Aorta (tissue), 5 donors: ENCODE data around the gene CBY1. TPM values are rescaled to one million over a fixed set of nuclear protein-coding genes. Genes with fewer than 3 reads are reported as not detected.
A peak's percentile ranks its signal among the peaks of the same experiment; 100 is the strongest.

Experiments
- ATAC-seq: fragments of 200-7000 bp; cut with Tn5 transposase; one replicate; pipeline ENCODE4 v1.9.1; 2022; ENCODE audit warnings: moderate library complexity; ENCODE audit not compliant: low FRiP score
- DNase-seq, 2 donors: peaks; one replicate each; pipeline ENCODE4 v3.0.0-alpha.2; 2020
- H3K27ac ChIP-seq, 2 donors: one replicate each; pipeline ENCODE4 v1.5.1; 2013; ENCODE audit warnings: low read length in 2 of 2, mild to moderate bottlenecking in 2 of 2, moderate library complexity in 2 of 2, control low read depth in 1 of 2, inconsistent platforms in 1 of 2, low read depth in 1 of 2
- H3K27me3 ChIP-seq, 2 donors: one replicate each; pipeline ENCODE4 v1.6.1; 2013; ENCODE audit warnings: control low read depth in 1 of 2, low read length in 1 of 2, mild to moderate bottlenecking in 1 of 2, moderate library complexity in 1 of 2; ENCODE audit not compliant: insufficient read depth in 2 of 2, control insufficient read depth in 1 of 2
- H3K36me3 ChIP-seq, 2 donors: one replicate each; pipeline ENCODE4 v1.6.1; 2013; ENCODE audit warnings: control low read depth in 1 of 2, low read length in 1 of 2, mild to moderate bottlenecking in 1 of 2; ENCODE audit not compliant: insufficient read depth in 2 of 2, control insufficient read depth in 1 of 2
- H3K4me1 ChIP-seq, 2 donors: one replicate each; pipeline ENCODE4 v1.6.1; 2013; ENCODE audit warnings: low read length in 2 of 2, control low read depth in 1 of 2, mild to moderate bottlenecking in 1 of 2, moderate library complexity in 1 of 2; ENCODE audit not compliant: insufficient read depth in 2 of 2, control insufficient read depth in 1 of 2
- H3K4me3 ChIP-seq, 2 donors: one replicate each; pipeline ENCODE4 v1.5.1; 2013; ENCODE audit warnings: low read length in 2 of 2, control low read depth in 1 of 2, mild to moderate bottlenecking in 1 of 2
- H3K9me3 ChIP-seq: one replicate; pipeline ENCODE4 v1.6.1; 2013; ENCODE audit warnings: mild to moderate bottlenecking, low read length; ENCODE audit not compliant: control insufficient read depth
- WGBS, 2 donors: extraction: QIAGEN DNeasy Blood & Tissue Kit; methylation state at CpG; one replicate each; pipeline ENCODE4 v1.1.7; 2013; 5-methylcytosine and 5-hydroxymethylcytosine counted together
- intact Hi-C, 2 donors: fragments of 100-400 bp; cut with DNase I; formaldehyde crosslinking; loops; one replicate each; pipeline versions ENCODE4 v1.14.2 to v1.15.0; 2022
- polyA plus RNA-seq, 2 donors: library from polyadenylated mRNA; stranded (reverse); fragments of 200-250 nt; gene quantifications; one replicate each; pipeline ENCODE4 v1.2.3, GENCODE V29; 2013
- total RNA-seq, 2 donors: library from RNA; stranded (reverse); fragmentation: NEBNext Ultra II Directional; extraction: Animal tissue kit (Norgen Biotek cat#: 25700); gene quantifications; one replicate each; pipeline ENCODE4 v1.2.1, GENCODE V29; 2021
- donor health status: healthy with polysubstance abuse.
- donor health status: Bipolar disorder and iron deficiency.
- donor health status: DM: no; HTN: no; CAD: no.
- donor health status: DM: no; HTN: no; CAD: no.
- donor health status: DM: yes; HTN: yes; CAD: no.

The CBY1 gene
- total and polyA plus RNA-seq, 4 donors, result 24.0 to 66.5 (median 49.9) TPM

- no peaks in the 10 kb centered on the region for H3K27me3 ChIP-seq
- WGBS, 2 donors, result 10 to 13% methylated on average over 16 of the region's 16 CpGs
- H3K27ac ChIP-seq, result no peak overlapping the region
- peak overlapping the region; percentile 53 to 97 for H3K4me3 ChIP-seq
- H3K36me3 ChIP-seq, result no peaks in the 10 kb centered on the region
- intact Hi-C loops, result no loop called here
- H3K9me3 ChIP-seq, result no peaks in the 10 kb centered on the region
- ATAC-seq, result no peak
- no peak for DNase-seq
- H3K4me1 ChIP-seq, result no peaks in the 10 kb centered on the region
Observed at GRCh38 chr22:38657045-38657909, 839 bp downstream of the CBY1 start.

- intact Hi-C loops, result no loop called here
- H3K4me1 ChIP-seq, result no peaks in the 10 kb centered on the region
- no peak overlapping the region for H3K4me3 ChIP-seq
- ATAC-seq, result peak; percentile 56
- 12 to 13% methylated on average over 5 of the region's 5 CpGs for WGBS, 2 donors
- no peaks in the 10 kb centered on the region for H3K27me3 ChIP-seq
- DNase-seq, result peak in 1 of 2 donors; percentile 53
- H3K36me3 ChIP-seq, result peaks cover 0 to 3% of the 10 kb centered on the region in 2 donors
- no peaks in the 10 kb centered on the region for H3K9me3 ChIP-seq
- H3K27ac ChIP-seq, result peak overlapping the region in 1 of 2 donors; percentile 80
Observed at GRCh38 chr22:38674888-38675287, 18.4 kb downstream of the CBY1 start.

GRCh38 chr22:38675833-38676232 is 19.4 kb downstream of the CBY1 start:
- DNase-seq, result peak in 1 of 2 donors; percentile 9
- Histone ChIP-seq H3K4me3 (no peak overlapping the region), H3K27me3 (no peaks in the 10 kb centered on the region), H3K4me1 (no peaks in the 10 kb centered on the region), H3K36me3 (peaks cover 0 to 3% of the 10 kb centered on the region in 2 donors), H3K9me3 (no peaks in the 10 kb centered on the region), H3K27ac (no peak overlapping the region)
- intact Hi-C loops, result no loop called here
- no peak for ATAC-seq
- WGBS, 2 donors, result 91 to 95% methylated on average over 3 of the region's 3 CpGs

DNA sequence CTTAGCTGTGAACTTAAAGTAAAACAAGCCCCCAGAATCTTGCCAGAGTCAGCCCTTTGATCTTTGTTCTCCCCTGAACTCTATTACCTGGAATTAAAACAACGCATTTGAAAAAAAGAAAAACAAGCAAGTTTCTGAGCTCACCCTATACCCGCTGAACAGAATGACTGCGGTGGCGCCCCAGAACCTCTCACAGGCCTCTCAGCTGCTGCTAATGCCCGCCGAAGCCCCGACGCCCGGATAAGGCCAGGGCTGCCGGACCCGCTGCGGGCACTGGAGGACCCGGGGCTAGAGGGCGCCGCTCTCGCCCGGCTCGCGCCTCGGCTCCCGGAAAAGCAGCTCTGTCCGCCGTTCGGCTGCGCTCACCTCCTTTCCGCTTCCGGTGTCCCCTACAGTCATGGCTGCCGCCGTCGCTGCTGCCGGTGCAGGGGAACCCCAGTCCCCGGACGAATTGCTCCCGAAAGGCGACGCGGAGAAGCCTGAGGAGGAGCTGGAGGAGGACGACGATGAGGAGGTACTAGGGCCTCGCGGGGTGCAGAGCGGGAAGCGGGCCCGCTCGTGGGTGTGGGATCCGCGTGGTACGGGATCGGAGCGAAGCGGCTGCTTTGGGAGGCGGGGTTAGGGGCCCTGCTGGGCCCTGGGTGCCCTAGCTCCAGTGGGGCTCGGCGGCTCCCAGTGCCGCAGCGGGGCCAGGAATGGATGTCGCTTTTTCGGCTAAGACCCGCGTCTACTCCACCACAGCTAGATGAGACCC is 25.3 kb downstream of the CBY1 start, which contains the start of gene TOMM22:
Gene TOMM22, plus strand, starts transcription at position 376 of the 754 bp plus-strand sequence. Its CDS starts 22 bp downstream, at position 398.
- intact Hi-C loops, result loop anchor here in 1 of 2 donors (10.0 kb wide), 1 partner anchor 177 kb away; the partner anchor contains the start of gene DDX17
- WGBS, 2 donors, result 1% methylated on average over 60 of the region's 60 CpGs
- H3K36me3 ChIP-seq, result peaks cover 0 to 6% of the 10 kb centered on the region in 2 donors
- H3K9me3 ChIP-seq, result no peaks in the 10 kb centered on the region
- H3K4me3 ChIP-seq, result peak within 1 kb of the TSS; percentile 52 to 83
- no peaks in the 10 kb centered on the region for H3K27me3 ChIP-seq
- H3K27ac ChIP-seq, result peak within 1 kb of the TSS in 1 of 2 donors; percentile 46
- ATAC-seq (peak; percentile 98), DNase-seq (peak; percentile 92 to 96)
- H3K4me1 ChIP-seq, result peaks cover 0 to 4% of the 10 kb centered on the region in 2 donors

DNA sequence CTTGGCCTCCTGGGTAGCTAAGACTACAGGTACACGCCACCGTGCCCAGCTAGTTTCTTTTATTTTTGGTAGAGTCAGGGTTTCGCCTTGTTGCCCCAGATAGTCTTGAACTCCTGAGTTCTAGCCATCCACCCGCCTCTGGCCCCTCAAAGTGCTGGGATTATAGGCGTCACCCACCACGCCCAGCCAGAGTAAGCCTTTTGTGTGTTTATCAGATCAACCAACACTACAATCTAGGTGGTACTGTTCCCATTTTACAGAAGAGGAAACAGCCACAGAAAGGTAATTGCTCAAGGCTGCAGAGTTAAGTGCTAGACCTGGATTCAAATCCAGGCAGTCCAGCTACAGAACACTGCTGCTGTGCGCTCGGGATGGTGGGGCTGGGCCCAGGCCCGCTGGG is 28.5 kb downstream of the CBY1 start:
- Histone ChIP-seq H3K36me3 (peaks cover 5 to 19% of the 10 kb centered on the region in 2 donors), H3K27ac (no peak overlapping the region), H3K4me1 (peaks cover 0 to 4% of the 10 kb centered on the region in 2 donors), H3K4me3 (no peak overlapping the region), H3K9me3 (no peaks in the 10 kb centered on the region), H3K27me3 (no peaks in the 10 kb centered on the region)
- intact Hi-C loops, result loop anchor here in 1 of 2 donors (10.0 kb wide), 1 partner anchor 180 kb away; the partner anchor contains the start of gene DDX17
- DNase-seq, result no peak
- 83 to 88% methylated on average over 9 of the region's 9 CpGs for WGBS, 2 donors
- no peak for ATAC-seq

DNA sequence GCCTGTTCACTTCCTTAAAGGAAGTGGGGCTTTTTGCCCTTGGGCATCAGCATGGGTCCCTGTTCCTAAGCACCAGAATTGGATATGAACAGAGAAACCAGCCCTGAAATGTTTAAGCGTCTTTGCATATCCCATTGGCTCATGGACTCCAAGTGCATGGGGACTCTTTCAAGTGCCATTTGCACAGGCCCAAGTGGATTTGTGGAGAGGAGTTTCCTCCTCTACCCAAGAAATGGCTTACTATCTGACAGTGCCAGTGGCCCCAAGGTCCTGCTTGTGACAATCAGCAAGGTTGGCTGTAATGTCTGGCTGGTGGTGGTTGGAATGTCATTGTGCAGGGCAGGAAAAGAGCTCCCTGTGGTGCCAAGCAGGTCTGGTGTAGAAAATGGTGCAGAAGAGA is 29.3 kb downstream of the CBY1 start:
- intact Hi-C loops, result loop anchor here in 1 of 2 donors (10.0 kb wide), 1 partner anchor 181 kb away; the partner anchor contains the start of gene DDX17
- H3K4me1 ChIP-seq, result peaks cover 0 to 4% of the 10 kb centered on the region in 2 donors

GRCh38 chr22:38689651-38690050 is 33.2 kb downstream of the CBY1 start:
- ATAC-seq, result no peak
- Histone ChIP-seq H3K9me3 (no peaks in the 10 kb centered on the region), H3K27me3 (no peaks in the 10 kb centered on the region), H3K27ac (no peak overlapping the region), H3K36me3 (peaks cover 5 to 19% of the 10 kb centered on the region in 2 donors), H3K4me1 (no peaks in the 10 kb centered on the region), H3K4me3 (no peak overlapping the region)
- intact Hi-C loops, result loop anchor here in 1 of 2 donors (10.0 kb wide), 1 partner anchor 185 kb away; the partner anchor contains the start of gene DDX17
- WGBS, 2 donors, result 20 to 45% methylated on average over 1 of the region's 1 CpG
- DNase-seq, result no peak

More for the DNA sequence above, 29.3 kb downstream of the CBY1 start:
- ATAC-seq (no peak), DNase-seq (no peak)
- no peaks in the 10 kb centered on the region for H3K9me3 ChIP-seq
- no peak overlapping the region for H3K27ac ChIP-seq
- peaks cover 5 to 19% of the 10 kb centered on the region in 2 donors for H3K36me3 ChIP-seq
- H3K4me3 ChIP-seq, result no peak overlapping the region
- no peaks in the 10 kb centered on the region for H3K27me3 ChIP-seq
- WGBS, 2 donors, result 71 to 73% methylated on average over 1 of the region's 1 CpG

DNA sequence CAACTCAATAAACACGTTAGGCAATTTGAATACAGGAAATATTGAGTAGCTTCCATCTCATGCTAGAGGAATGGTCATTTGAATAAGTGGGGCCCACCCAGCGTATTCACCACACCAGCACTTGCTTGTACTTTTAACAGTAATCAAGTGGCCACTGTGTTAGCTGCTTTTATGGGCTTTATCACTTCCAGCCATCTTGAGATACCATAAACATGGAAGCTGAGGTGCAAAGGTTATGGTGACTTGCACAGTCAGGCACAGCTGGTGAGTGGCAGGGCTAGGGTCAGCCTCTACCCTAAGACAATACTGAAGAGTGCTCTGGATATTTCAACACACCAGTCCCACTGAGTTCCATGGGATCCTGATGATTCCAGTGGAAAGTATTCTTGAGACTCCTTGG is 37.6 kb downstream of the CBY1 start:
- Histone ChIP-seq H3K4me1 (peaks cover 2 to 13% of the 10 kb centered on the region in 2 donors), H3K4me3 (no peak overlapping the region), H3K27me3 (no peaks in the 10 kb centered on the region), H3K36me3 (peaks cover 0 to 1% of the 10 kb centered on the region in 2 donors), H3K27ac (no peak overlapping the region), H3K9me3 (no peaks in the 10 kb centered on the region)
- 82 to 89% methylated on average over 2 of the region's 2 CpGs for WGBS, 2 donors
- no peak for ATAC-seq
- intact Hi-C loops, result no loop called here
- no peak for DNase-seq
